Sciatic nerve (tissue), 2 donors: Measurements from ENCODE around the gene MPV17L. TPM values are rescaled to one million over a fixed set of nuclear protein-coding genes. Genes with fewer than 3 reads are reported as not detected.
"Not testable (repeated sequence)": the region's sequence is repeated elsewhere in the genome, so short reads cannot be mapped to it uniquely, and the experiment has no call there.

Source experiments
- ATAC-seq: fragments of 200-7000 bp; cut with Tn5 transposase; one replicate; pipeline ENCODE4 v1.9.1; 2020; ENCODE audit warnings: mild to moderate bottlenecking, moderate library complexity
- DNase-seq: peaks from one replicate; pipeline ENCODE4 v3.0.0-alpha.2; 2020; ENCODE audit warnings: low spot score
- intact Hi-C: fragments of 100-400 bp; cut with DNase I; formaldehyde crosslinking; loops from one replicate; pipeline ENCODE4 v1.14.2; 2022
- total RNA-seq: library from RNA; stranded (reverse); fragmentation: NEBNext Ultra II Directional; extraction: Animal tissue kit (Norgen Biotek cat#: 25700); gene quantifications from one replicate; pipeline ENCODE4 v1.2.1, GENCODE V29; 2021
- donor health status: DM: no; HTN: no; CAD: no.
- donor health status: DM: no; HTN: no; CAD: no.

MPV17L gene
- total RNA-seq, result 7.9 TPM

GRCh38 chr16:15395631-15396508, at the start of gene MPV17L:
Gene MPV17L (plus strand): TSS chr16:15395754. CDS start chr16:15395898, 144 bp downstream.
- intact Hi-C loops, result not testable (repeated sequence)
- ATAC-seq, result peak; percentile 91
- peak; percentile 65 for DNase-seq

- intact Hi-C loops, ATAC-seq, DNase-seq: not testable (repeated sequence)
Measured at GRCh38 chr16:15348721-15349120, 46.8 kb upstream of the MPV17L start.

GRCh38 chr16:15351251-15351650, 44.3 kb upstream of the MPV17L start:
- DNase-seq, result not testable (repeated sequence)

GRCh38 chr16:15351745-15352144, 43.8 kb upstream of the MPV17L start:
- intact Hi-C loops, ATAC-seq, DNase-seq: not testable (repeated sequence)

More at GRCh38 chr16:15351251-15351650, 44.3 kb upstream of the MPV17L start:
- ATAC-seq, result peak; percentile 39
- intact Hi-C loops, result not testable (repeated sequence)

GRCh38 chr16:15352852-15353251, 42.7 kb upstream of the MPV17L start:
- DNase-seq, ATAC-seq, intact Hi-C loops: not testable (repeated sequence)

- ATAC-seq, intact Hi-C loops, DNase-seq: not testable (repeated sequence)
Measured at GRCh38 chr16:15354846-15355245, 40.7 kb upstream of the MPV17L start.

GRCh38 chr16:15357495-15357894, 38.1 kb upstream of the MPV17L start:
- DNase-seq, intact Hi-C loops, ATAC-seq: not testable (repeated sequence)

GRCh38 chr16:15378194-15378593, 17.4 kb upstream of the MPV17L start, which contains the start of gene NPIPA5:
Gene NPIPA5 (minus strand): TSS chr16:15378294. CDS start chr16:15378294, 0 bp downstream.
- intact Hi-C loops, DNase-seq, ATAC-seq: not testable (repeated sequence)

GRCh38 chr16:15382810-15383209, 12.7 kb upstream of the MPV17L start:
- DNase-seq, ATAC-seq, intact Hi-C loops: not testable (repeated sequence)

- intact Hi-C loops, ATAC-seq: not testable (repeated sequence)
Measured at GRCh38 chr16:15388060-15388459, 7.5 kb upstream of the MPV17L start.

GRCh38 chr16:15389916-15390315, 5.6 kb upstream of the MPV17L start:
- DNase-seq, ATAC-seq, intact Hi-C loops: not testable (repeated sequence)

More at GRCh38 chr16:15388060-15388459, 7.5 kb upstream of the MPV17L start:
- not testable (repeated sequence) for DNase-seq

- ATAC-seq, DNase-seq, intact Hi-C loops: not testable (repeated sequence)
Measured at GRCh38 chr16:15393025-15393424, 2.5 kb upstream of the MPV17L start.

GRCh38 chr16:15396509-15396829, 915 bp downstream of the MPV17L start:
- ATAC-seq, intact Hi-C loops: not testable (repeated sequence)

GRCh38 chr16:15396948-15397594, 1.5 kb downstream of the MPV17L start:
- DNase-seq (no peak), ATAC-seq (no peak)
- intact Hi-C loops, result no loop called here

More at GRCh38 chr16:15396509-15396829, 915 bp downstream of the MPV17L start:
- not testable (repeated sequence) for DNase-seq

GRCh38 chr16:15398618-15399316, 3.2 kb downstream of the MPV17L start:
- intact Hi-C loops, result no loop called here
- ATAC-seq, result no peak
- no peak for DNase-seq

- no peak for ATAC-seq
- no peak for DNase-seq
- intact Hi-C loops, result no loop called here
Measured at GRCh38 chr16:15399317-15399716, 3.8 kb downstream of the MPV17L start.

GRCh38 chr16:15400314-15400713, 4.8 kb downstream of the MPV17L start:
- intact Hi-C loops, DNase-seq, ATAC-seq: not testable (repeated sequence)

- ATAC-seq, result no peak
- no peak for DNase-seq
- intact Hi-C loops, result no loop called here
Measured at GRCh38 chr16:15401972-15402371, 6.4 kb downstream of the MPV17L start.
